GM19455 (cell line): Measurements from ENCODE around the gene ARF1.

Experiments used
- ATAC-seq: cut with Tn5 transposase; IDR thresholded peaks from one replicate; pipeline ENCODE4 v1.9.1; 2021; ENCODE audit not compliant: unreplicated experiment

The ARF1 gene

DNA sequence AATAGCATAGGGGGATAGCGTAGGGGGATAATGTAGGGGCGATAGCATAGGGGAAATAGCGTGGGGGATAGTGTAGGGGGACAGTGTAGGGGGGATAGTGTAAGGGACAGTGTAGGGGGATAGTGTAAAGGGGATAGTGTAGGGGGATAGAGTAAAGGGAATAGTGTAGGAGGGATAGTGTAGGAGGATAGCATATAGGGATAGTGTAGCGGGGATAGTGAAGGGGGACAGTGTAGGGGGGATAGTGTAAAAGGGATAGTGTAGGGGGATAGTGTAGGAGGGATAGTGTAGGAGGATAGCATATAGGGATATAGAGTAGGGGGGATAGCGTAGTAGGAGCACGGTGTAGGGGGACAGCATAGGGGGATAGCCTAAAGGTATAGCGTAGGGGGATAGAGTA, 14.1 kb upstream of the ARF1 start:
- ATAC-seq = no peak

DNA sequence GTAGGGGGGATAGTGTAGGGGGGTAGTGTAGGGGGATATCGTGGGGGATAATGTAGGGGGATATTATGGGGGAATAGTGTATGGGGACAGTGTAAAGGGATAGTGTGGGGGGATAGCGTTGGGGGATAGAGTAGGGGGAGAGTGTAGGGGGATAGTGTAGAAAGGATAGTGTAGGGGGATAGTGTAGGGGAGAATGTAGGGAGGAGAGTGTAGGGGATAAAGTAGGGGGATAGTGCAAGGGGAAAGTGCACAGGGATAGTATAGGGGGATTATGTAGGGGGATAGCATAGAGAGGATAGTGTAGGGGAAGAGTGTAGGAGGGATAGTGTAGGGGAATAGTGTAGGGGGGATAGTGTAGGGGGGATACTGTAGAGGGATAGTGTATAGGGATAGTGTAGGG, 12.3 kb upstream of the ARF1 start:
- ATAC-seq = no peak

DNA sequence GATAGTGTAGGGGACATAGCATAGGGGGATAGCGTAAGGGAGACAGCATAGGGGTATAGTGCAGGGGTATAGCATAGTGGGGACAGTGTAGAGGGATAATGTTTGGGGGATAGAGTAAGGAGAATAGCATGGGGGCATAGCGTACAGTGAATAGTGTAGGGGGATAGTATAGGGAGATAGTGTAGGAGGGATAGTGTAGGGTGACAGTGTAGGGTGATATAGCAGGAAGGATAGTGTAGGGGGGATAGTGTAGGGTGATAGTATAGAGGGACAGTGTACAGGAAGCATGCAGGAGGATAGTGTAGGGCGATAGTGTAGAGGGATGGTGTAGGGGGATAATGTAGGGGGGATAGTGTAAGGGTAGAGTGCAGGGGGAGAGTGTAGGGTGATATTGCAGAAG, 11.7 kb upstream of the ARF1 start:
- ATAC-seq = no peak

DNA sequence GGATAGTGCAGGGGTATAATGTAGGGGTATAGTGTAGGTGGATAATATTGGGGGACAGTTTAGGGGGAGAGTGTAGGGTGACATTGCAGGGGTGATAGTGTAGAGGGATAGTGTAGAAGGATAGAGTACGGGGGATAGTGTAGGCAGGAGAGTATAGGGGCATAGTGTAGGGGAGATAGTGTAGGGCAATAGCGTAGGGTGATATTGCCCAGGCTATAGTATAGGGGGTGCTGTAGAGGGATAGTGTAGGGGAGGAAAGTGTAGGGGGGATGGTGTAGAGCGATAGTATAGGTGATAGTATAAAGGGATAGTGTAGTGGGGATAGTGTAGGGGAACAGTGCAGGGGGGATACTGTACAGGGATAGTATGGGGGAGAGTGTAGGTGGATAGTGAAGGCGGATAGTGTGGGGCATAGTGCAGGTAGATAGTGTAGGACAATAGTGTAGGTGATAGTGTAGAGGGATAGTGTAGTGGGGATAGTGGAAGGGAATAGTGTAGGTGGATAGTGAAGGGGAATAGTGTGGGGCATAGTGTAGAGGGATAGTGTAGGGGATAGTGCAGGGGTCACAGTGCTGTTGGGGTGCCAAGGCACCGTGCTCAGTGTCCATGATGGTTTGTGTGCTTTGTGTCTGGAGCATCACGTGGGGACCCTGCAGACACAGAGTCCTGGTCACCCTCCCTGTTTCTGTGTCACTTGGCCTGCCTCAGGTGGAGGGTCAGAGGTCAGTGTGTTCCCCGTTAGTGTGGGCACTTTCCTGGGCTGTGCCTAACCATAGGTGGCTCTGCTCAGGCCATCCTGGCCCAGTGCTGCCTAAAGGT, 10.5 kb upstream of the ARF1 start:
- ATAC-seq = no peak

GRCh38 chr1:228072658-228073043, 9.9 kb upstream of the ARF1 start:
- no peak for ATAC-seq

DNA sequence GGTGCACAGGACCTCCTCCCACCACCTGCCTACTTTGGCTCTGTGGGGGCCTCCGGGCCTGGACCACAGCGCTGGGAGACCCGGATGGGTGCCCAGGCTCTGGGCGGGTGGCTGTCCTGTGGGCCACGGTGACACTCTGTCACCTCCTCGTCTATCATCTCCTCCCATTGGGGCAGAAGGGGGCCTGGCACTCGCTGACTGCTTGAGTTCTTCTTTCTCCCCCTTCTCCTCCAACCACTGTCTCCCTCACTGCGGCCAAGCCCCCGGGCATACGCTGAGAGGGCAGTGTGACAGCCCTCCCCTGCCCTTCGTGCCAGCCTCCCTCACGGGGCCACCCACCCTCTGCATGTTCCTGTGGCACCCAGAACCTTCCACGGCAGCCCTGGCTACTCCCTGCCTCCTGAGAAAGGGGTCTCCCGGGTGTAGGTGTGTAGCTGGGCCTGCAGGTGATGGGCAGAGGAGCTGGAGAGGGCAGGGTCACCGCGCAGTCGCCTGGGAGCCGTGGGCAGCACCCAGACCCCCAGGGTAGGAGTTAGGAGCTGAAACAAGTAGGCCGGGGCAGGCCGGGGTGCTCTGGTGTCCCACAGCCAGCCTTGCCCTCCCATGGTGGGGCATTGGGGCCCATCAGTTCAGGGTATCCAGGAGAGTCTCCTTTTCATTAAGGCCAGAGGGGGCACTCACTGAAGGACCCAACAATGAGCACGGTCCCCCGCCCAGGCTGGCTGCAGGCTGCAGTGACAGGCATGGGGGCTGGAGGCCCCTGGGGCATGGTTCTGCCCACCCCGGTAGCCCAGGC, 9.2 kb upstream of the ARF1 start:
- ATAC-seq = no peak

GRCh38 chr1:228073857-228074545, 8.5 kb upstream of the ARF1 start:
- ATAC-seq = no peak

DNA sequence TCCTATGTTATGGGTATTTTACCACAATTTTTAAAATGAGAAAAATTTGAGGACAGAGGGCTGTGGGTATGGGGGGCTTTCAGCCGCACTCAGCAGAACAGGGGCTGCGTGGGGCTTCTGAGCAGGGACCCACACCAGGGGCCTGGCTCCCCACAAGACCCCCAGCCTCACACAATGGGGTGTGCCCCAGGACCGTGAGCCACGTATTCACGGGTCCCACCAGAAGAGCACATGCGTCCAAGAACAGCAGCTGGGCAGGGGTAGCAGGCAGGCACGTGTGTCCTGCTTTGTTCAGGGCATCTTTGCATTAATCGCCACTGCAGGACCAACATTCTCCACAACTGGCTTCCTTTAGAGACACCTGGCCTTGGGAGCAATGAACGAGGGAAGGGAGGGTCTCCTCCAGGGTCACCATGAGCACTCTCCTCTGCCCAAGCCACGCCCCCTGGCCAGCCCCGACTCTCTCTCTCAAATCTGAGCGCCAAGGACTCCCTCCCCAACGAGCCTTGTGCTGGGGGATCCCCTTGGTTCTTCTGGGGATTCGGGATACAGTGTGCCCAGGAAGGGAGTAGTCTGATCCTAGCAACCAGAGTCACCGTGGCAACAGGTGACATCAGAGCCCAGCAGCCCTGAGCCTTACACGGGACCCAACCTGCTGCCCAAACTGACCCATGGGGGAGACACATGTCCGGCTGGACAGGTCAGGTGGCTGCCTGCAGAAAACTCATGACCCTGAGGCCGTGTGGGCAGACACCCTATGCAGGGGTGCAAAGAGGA, 7.4 kb upstream of the ARF1 start:
- no peak for ATAC-seq

DNA sequence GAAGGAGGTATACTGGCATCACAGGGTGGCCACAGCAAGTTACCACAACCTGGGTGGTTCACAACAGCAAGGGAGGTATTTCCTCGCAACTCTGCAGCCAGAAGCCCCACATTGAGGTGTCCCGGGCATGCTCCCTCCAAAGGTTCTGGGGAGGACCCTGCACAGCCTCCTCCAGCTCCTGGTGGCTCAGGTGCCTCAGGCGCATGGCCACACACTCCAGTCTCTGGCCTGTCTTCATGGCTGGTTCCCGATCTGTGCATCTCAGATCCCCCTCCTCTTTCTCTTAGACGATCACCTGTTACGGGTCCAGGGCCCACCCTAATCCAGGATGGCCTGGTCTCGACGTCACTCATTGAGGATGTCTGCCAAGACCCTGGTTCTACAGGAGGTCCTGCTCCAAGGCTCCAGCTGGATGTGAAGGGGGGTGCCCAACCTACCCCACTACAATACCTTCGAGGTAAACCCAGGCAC, 6.7 kb upstream of the ARF1 start:
- ATAC-seq = no peak

DNA sequence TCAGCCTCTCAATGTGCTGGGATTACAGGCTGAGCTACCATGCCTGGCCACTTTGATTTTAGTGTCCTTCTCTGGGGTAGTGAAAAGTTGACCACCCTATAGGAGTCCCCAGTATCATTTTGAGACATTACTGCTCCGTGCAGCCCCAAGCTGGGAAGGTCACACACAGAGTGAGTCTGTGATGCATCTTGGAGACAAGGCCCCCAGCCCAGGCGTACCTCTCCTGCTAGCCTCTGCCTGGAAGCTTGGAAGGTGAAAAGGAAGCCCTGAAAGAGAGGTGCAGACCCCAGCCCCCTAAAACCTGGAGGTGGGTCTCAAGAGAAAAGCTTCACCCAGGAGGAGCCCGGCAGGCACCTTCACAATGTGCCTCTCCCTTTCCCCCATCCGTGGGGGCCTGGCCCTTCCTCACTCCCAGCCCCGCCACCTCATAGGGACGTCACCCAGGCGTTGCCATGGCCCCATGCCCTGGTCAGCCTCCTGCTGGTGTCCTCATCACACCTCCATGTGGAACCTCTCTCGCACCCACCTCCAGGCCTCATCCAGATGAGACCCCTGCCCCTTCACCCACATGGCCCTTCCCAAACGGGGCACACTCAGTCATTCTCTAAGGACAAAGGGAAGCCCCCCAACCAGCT, 5.6 kb upstream of the ARF1 start:
- ATAC-seq = no peak

DNA sequence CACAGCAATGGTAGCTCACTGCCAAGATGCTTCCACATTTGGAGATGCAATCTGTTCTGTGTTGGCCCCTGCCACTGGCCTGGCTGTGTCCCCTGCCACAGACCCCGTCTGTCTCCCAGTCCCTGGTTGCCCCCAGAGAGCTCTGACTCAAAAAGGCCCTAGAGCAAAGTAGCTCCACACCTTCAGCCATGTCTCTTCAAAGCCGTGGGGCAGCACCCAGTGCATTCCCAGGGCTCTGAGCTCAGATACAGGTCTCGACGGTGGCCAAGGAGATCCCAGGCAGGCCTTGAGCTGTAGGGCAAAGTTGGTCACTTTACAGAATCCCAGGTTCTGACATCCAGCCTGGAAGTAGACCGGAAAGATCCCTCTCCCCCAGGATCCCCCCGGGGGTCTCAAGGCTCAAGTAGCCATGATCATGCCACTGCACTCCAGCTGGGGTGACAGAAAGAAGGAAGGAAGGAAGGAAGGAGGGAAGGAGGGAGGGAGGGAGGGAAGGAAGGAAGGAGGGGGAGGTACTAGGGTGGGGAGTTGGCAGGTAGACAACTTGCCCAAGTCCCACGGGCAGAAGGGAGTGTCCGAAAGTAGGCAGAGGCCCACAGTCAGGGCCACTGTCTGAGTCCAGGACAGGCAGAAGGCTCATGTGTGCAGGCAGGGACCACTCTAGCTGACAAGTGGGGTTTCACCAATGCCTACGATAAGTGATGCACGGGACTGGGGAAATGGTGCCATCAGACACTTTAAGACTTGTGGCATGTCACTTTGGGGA, 4.8 kb upstream of the ARF1 start:
- ATAC-seq = no peak

DNA sequence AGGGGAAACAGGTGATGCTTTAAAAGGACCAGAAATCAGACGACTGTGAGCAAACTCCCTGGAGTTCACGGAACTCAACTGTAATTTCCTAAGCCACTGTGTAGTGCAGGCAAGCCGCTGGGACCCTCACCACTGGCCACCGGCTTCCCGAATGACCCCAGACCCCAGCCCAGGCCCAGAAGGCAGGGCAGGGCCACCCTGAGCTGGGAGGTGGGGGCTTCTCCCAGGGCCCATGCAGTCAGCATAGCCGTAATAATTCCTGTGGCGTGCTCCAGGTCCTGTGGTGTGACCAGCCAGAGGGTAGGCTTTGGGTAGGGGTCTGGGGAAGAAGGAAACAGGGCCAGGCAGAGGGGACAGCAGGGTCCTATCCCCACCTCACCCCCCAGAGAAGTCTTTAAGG, 3.5 kb upstream of the ARF1 start:
- ATAC-seq = no peak

- ATAC-seq = no peak
These were observed 2.8 kb upstream of the ARF1 start for GRCh38 chr1:228079601-228080263.

GRCh38 chr1:228081144-228081543, 1.4 kb upstream of the ARF1 start:
- ATAC-seq = no peak

- peak; percentile 30 for ATAC-seq
These were observed 812 bp upstream of the ARF1 start for GRCh38 chr1:228081578-228082213.

DNA sequence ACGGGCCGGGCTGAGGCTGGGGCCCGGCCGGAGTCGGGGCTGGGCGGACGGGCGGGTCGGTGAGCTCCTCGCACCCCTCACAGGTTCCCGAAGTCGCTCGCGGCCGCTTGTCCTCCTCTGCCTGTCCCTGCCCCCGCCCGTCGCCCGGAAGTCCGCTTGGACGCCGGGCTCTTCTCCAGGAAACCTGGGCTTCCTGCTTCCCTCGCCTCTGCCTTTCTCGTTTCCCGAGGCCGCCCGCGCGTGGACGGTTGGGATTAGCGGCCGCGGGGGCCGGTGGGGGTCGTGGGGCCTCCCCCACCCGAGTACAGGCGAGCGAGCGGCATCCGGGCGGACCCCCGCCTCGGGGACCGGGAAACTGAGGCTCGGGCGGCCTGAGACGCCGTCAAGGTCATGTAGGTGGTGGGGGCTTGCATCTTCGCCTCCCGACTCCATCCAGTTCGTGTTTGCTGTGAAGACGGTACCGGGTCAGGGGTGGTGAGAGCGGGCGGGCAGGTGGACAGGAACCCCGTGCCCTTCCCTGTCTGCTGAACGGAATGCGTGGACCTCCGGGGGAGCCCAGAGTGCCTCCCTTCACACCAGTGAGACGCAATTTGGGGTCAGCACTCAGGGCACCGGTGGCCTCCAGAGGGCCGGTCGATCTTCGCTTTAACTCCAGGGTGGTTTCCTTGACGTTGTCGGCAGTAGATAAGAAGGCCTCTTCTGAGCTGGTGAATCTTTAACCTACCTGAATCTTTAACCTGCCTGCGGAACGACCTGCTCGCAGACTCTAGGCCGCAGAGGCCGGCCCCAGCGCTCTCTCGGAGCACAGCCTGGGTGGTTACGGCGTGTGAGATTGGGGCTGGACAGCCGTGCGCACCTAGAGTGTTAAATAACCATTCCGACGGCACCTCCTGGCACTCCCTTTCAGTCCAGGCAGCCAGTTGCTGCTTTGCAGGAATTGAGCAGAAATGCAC, 686 bp downstream of the ARF1 start:
- peak; percentile 28 for ATAC-seq

- ATAC-seq = no peak
These were observed 1.4 kb downstream of the ARF1 start for GRCh38 chr1:228083871-228084278.

GRCh38 chr1:228084325-228084724, 1.8 kb downstream of the ARF1 start:
- no peak for ATAC-seq
